ENCODE data around the gene SETD4. TPM values are rescaled to one million over a fixed set of nuclear protein-coding genes. Genes with fewer than 3 reads are reported as not detected.

The SETD4 gene
- total RNA-seq, 1 donor from 2014 or later, result 15.7 TPM

- Mint-ChIP-seq H3K27me3 (ENCODE audit: unreplicated experiment) (peaks cover 6% of the 10 kb centered on the region), H3K4me1 (ENCODE audit: unreplicated experiment) (no peaks in the 10 kb centered on the region), H3K4me3 (ENCODE audit: unreplicated experiment) (no peak overlapping the region), H3K36me3 (ENCODE audit: low read depth, unreplicated experiment) (peaks cover 21% of the 10 kb centered on the region), H3K9me3 (ENCODE audit: unreplicated experiment) (no peaks in the 10 kb centered on the region), H3K27ac (ENCODE audit: unreplicated experiment) (no peak overlapping the region)
- no peak for TF ChIP-seq CTCF (IDR thresholded peaks at IDR 0.05; ENCODE audit: unreplicated experiment)
- no peak for DNase-seq (ENCODE audit: low spot score)
Measured at GRCh38 chr21:36032647-36033406, 27.5 kb downstream of the SETD4 start.

- no peak for DNase-seq (ENCODE audit: low spot score)
- Mint-ChIP-seq H3K27ac (ENCODE audit: unreplicated experiment) (no peak overlapping the region), H3K9me3 (ENCODE audit: unreplicated experiment) (no peaks in the 10 kb centered on the region), H3K4me3 (ENCODE audit: unreplicated experiment) (no peak overlapping the region), H3K4me1 (ENCODE audit: unreplicated experiment) (no peaks in the 10 kb centered on the region), H3K27me3 (ENCODE audit: unreplicated experiment) (peaks cover 6% of the 10 kb centered on the region), H3K36me3 (ENCODE audit: low read depth, unreplicated experiment) (peaks cover 12% of the 10 kb centered on the region)
- TF ChIP-seq CTCF (IDR thresholded peaks at IDR 0.05; ENCODE audit: unreplicated experiment), result no peak
Measured at GRCh38 chr21:36030581-36031189, 29.6 kb downstream of the SETD4 start.

GRCh38 chr21:36029309-36029708, 31.0 kb downstream of the SETD4 start:
- H3K27me3 Mint-ChIP-seq (ENCODE audit: unreplicated experiment), result peaks cover 4% of the 10 kb centered on the region
- TF ChIP-seq CTCF (IDR thresholded peaks at IDR 0.05; ENCODE audit: unreplicated experiment), result no peak
- H3K4me1 Mint-ChIP-seq (ENCODE audit: unreplicated experiment), result no peaks in the 10 kb centered on the region
- no peak overlapping the region for H3K4me3 Mint-ChIP-seq (ENCODE audit: unreplicated experiment)
- H3K27ac Mint-ChIP-seq (ENCODE audit: unreplicated experiment), result no peak overlapping the region
- DNase-seq (ENCODE audit: low spot score), result no peak
- H3K9me3 Mint-ChIP-seq (ENCODE audit: unreplicated experiment), result no peaks in the 10 kb centered on the region
- peaks cover 4% of the 10 kb centered on the region for H3K36me3 Mint-ChIP-seq (ENCODE audit: low read depth, unreplicated experiment)

- DNase-seq (ENCODE audit: low spot score), result peak; percentile 75
- H3K4me3 Mint-ChIP-seq (ENCODE audit: unreplicated experiment), result no peak overlapping the region
- H3K27me3 Mint-ChIP-seq (ENCODE audit: unreplicated experiment), result peaks cover 4% of the 10 kb centered on the region
- no peaks in the 10 kb centered on the region for H3K9me3 Mint-ChIP-seq (ENCODE audit: unreplicated experiment)
- peak; percentile 91 for TF ChIP-seq CTCF (IDR thresholded peaks at IDR 0.05; ENCODE audit: unreplicated experiment)
- no peaks in the 10 kb centered on the region for H3K4me1 Mint-ChIP-seq (ENCODE audit: unreplicated experiment)
- H3K36me3 Mint-ChIP-seq (ENCODE audit: low read depth, unreplicated experiment), result peaks cover 4% of the 10 kb centered on the region
- H3K27ac Mint-ChIP-seq (ENCODE audit: unreplicated experiment), result no peak overlapping the region
Measured at GRCh38 chr21:36028127-36029069, 31.9 kb downstream of the SETD4 start.

All from endothelial cell (in vitro differentiated cells).